GM23338 (cell line): ENCODE measurements around the gene PCDHGB5.
"Not testable (repeated sequence)": the region's sequence is repeated elsewhere in the genome, so short reads cannot be mapped to it uniquely, and the experiment has no call there.

Source experiments
- CTCF ChIP-seq, 2 experiments: fragments of 200-600 bp in 1 of 2; sonication (generic) in 1 of 2; conservative IDR thresholded peaks; 2 replicates each; pipeline versions ENCODE4 v1.5.1 to v1.6.1; 2016 to 2017; ENCODE audit warnings: antibody characterized with exemption in 2 of 2, low read depth in 2 of 2, mild to moderate bottlenecking in 2 of 2, moderate library complexity in 1 of 2
- POLR2AphosphoS5 ChIP-seq: IDR thresholded peaks from 2 replicates; pipeline ENCODE4 v1.6.1; 2016; ENCODE audit warnings: antibody characterized with exemption, low read depth

- peak; percentile 74 to 79 for TF ChIP-seq CTCF (conservative IDR thresholded peaks at IDR 0.05; ENCODE audit: low read depth in 2 of 2)
- TF ChIP-seq POLR2AphosphoS5: not testable (repeated sequence)
Observed at GRCh38 chr5:141417494-141418172, 19.9 kb downstream of the PCDHGB5 start, which contains the start of gene PCDHGB7.
